SK-N-SH (cell line): ENCODE measurements around the gene GALNS. TPM values are rescaled to one million over a fixed set of nuclear protein-coding genes. Genes with fewer than 3 reads are reported as not detected.

Source experiments
- CTCF ChIA-PET: fragments of 300-600, 350-600 bp; formaldehyde crosslinking; extraction: SDS; loops from one replicate; lab custom pipeline; 2021; lab: Yijun Ruan, JAX
- POLR2A ChIA-PET: fragments of 350-600 bp; sonication (Branson Sonifier 250); formaldehyde crosslinking; extraction: SDS; loops from one replicate; lab custom pipeline; 2020; ENCODE audit warnings: antibody characterized with exemption, inconsistent platforms; lab: Yijun Ruan, JAX
- DNase-seq: peaks from one replicate; pipeline ENCODE4 v3.0.0; 2012
- H2AFZ ChIP-seq: fragments of 200-600 bp; sonication (generic); 2 replicates; pipeline ENCODE4 v1.8.1; 2016; ENCODE audit warnings: antibody characterized with exemption, mild to moderate bottlenecking, low read depth
- H3F3A ChIP-seq: fragments of 200-600 bp; sonication (generic); replicated peaks from 2 replicates; pipeline ENCODE3; 2016; ENCODE audit warnings: antibody characterized with exemption, mild to moderate bottlenecking; ENCODE audit not compliant: insufficient read depth
- H3K27ac ChIP-seq, 2 experiments: fragments of 200-500 bp in 1 of 2; fragments of 200-600 bp in 1 of 2; sonication (Bioruptor generic) in 1 of 2; sonication (generic), shearing (Covaris generic) in 1 of 2; 2 replicates each; pipeline versions ENCODE4 v1.5.1 to v1.6.1; 2014 to 2016; ENCODE audit warnings: low read depth in 2 of 2, inconsistent platforms in 1 of 2, low read length in 1 of 2, mild to moderate bottlenecking in 1 of 2, mixed read lengths in 1 of 2
- H3K27me3 ChIP-seq: fragments of 200-600 bp; sonication (generic), shearing (Covaris generic); 2 replicates; pipeline ENCODE4 v1.6.1; 2016; ENCODE audit warnings: mixed run types; ENCODE audit not compliant: insufficient read depth
- H3K36me3 ChIP-seq, 2 experiments: fragments of 200-500 bp in 1 of 2; fragments of 200-600 bp in 1 of 2; sonication (Bioruptor generic) in 1 of 2; sonication (generic) in 1 of 2; replicated peaks in 1 of 2; 2 replicates each; pipeline versions ENCODE3 to v1.5.1; 2014 to 2016; ENCODE audit warnings: low read length in 1 of 2, mild to moderate bottlenecking in 1 of 2; ENCODE audit not compliant: insufficient read depth in 2 of 2, control insufficient read depth in 1 of 2
- H3K4me1 ChIP-seq, 2 experiments: fragments of 200-500 bp in 1 of 2; fragments of 200-600 bp in 1 of 2; sonication (Bioruptor generic) in 1 of 2; sonication (generic), shearing (Covaris generic) in 1 of 2; 2 replicates each; pipeline versions ENCODE4 v1.5.1 to v1.6.1; 2014 to 2016; ENCODE audit warnings: low read depth in 1 of 2, low read length in 1 of 2, mixed run types in 1 of 2; ENCODE audit not compliant: insufficient read depth in 2 of 2, control insufficient read depth in 1 of 2
- H3K4me2 ChIP-seq: fragments of 200-600 bp; sonication (generic), shearing (Covaris generic); 2 replicates; pipeline ENCODE4 v1.6.1; 2017; ENCODE audit warnings: mixed run types
- H3K4me3 ChIP-seq, 2 experiments: fragments of 200-500 bp in 1 of 2; fragments of 200-600 bp in 1 of 2; sonication (Bioruptor generic) in 1 of 2; sonication (generic), shearing (Covaris generic) in 1 of 2; 2 replicates each; pipeline versions ENCODE4 v1.5.1 to v1.8.1; 2014 to 2016; ENCODE audit warnings: low read depth in 2 of 2, inconsistent platforms in 1 of 2, low read length in 1 of 2, mild to moderate bottlenecking in 1 of 2, mixed read lengths in 1 of 2, moderate library complexity in 1 of 2
- H3K79me2 ChIP-seq: fragments of 200-600 bp; sonication (generic); 2 replicates; pipeline ENCODE4 v1.8.1; 2017; ENCODE audit warnings: mild to moderate bottlenecking; ENCODE audit not compliant: insufficient read depth
- H3K9ac ChIP-seq: fragments of 200-600 bp; sonication (generic); 2 replicates; pipeline ENCODE4 v1.6.1; 2017; ENCODE audit warnings: mixed run types
- H3K9me2 ChIP-seq: fragments of 200-600 bp; sonication (generic); 2 replicates; pipeline ENCODE4 v1.6.1; 2017; ENCODE audit warnings: mixed run types
- H3K9me3 ChIP-seq: fragments of 200-600 bp; sonication (generic); 2 replicates; pipeline ENCODE4 v1.6.1; 2017; ENCODE audit warnings: mixed run types, mild to moderate bottlenecking, moderate library complexity
- H4K20me1 ChIP-seq: fragments of 200-600 bp; sonication (generic); 2 replicates; pipeline ENCODE4 v1.6.1; 2017; ENCODE audit warnings: mild to moderate bottlenecking, mixed run types; ENCODE audit not compliant: insufficient read depth
- CHD2 ChIP-seq: fragments of 150-350 bp; IDR thresholded peaks from 2 replicates; pipeline ENCODE4 v1.6.1; 2018; ENCODE audit warnings: low read length; ENCODE audit not compliant: partially characterized antibody
- EZH2phosphoT487 ChIP-seq: fragments of 200-600 bp; sonication (generic); IDR thresholded peaks from 2 replicates; pipeline ENCODE4 v1.6.1; 2017; ENCODE audit warnings: low read depth, mixed run types, mild to moderate bottlenecking, antibody characterized with exemption, moderate library complexity, borderline replicate concordance
- FOSL2 ChIP-seq: IDR thresholded peaks from 2 replicates; pipeline ENCODE4 v1.4.0; 2012; ENCODE audit warnings: low read depth, mild to moderate bottlenecking, moderate library complexity, borderline replicate concordance
- FOXJ3 ChIP-seq: sonication (generic); formaldehyde crosslinking; IDR thresholded peaks from 2 replicates; pipeline ENCODE4 v1.5.1; 2020; ENCODE audit warnings: mild to moderate bottlenecking, missing genetic modification reagents
- FOXM1 ChIP-seq: IDR thresholded peaks from 2 replicates; pipeline ENCODE4 v1.4.0; 2012; ENCODE audit warnings: low read depth, mild to moderate bottlenecking
- GABPA ChIP-seq: IDR thresholded peaks from 2 replicates; pipeline ENCODE4 v1.4.0; 2012; ENCODE audit warnings: low read depth, mild to moderate bottlenecking
- RAD21 ChIP-seq: IDR thresholded peaks from 2 replicates; pipeline ENCODE4 v1.6.1; 2012; ENCODE audit warnings: mild to moderate bottlenecking, low read length
- TAF1 ChIP-seq: IDR thresholded peaks from 2 replicates; pipeline ENCODE4 v1.6.1; 2012; ENCODE audit warnings: low read depth, mild to moderate bottlenecking, low read length, moderate library complexity, borderline replicate concordance
- TCF12 ChIP-seq: IDR thresholded peaks from 2 replicates; pipeline ENCODE4 v1.4.0; 2012
- TEAD4 ChIP-seq: IDR thresholded peaks from 2 replicates; pipeline ENCODE4 v1.4.0; 2012; ENCODE audit warnings: mild to moderate bottlenecking, borderline replicate concordance; ENCODE audit not compliant: insufficient read depth
- WGBS: methylation state at CpG from one replicate; pipeline ENCODE4 v1.1.6; 2017; ENCODE audit warnings: low lambda C conversion rate; 5-methylcytosine and 5-hydroxymethylcytosine counted together
- polyA plus RNA-seq, 3 experiments: library from polyadenylated mRNA; depleted of rRNA; stranded (reverse); fragments of >200 nt; gene quantifications; 2 replicates each; pipeline ENCODE4 v1.2.3, GENCODE V29; 2012
- TF ChIP-seq, protein P1 (sequence below): IDR thresholded peaks from 2 replicates; pipeline ENCODE4; 2012
- TF ChIP-seq, protein P2 (sequence below): IDR thresholded peaks from 2 replicates; pipeline ENCODE4 v1.4.0; 2012; ENCODE audit warnings: low read depth

GALNS gene
- polyA plus RNA-seq, 1 of the 3 experiments (the other 2 are of a cell fraction): 16.5 TPM

DNA sequence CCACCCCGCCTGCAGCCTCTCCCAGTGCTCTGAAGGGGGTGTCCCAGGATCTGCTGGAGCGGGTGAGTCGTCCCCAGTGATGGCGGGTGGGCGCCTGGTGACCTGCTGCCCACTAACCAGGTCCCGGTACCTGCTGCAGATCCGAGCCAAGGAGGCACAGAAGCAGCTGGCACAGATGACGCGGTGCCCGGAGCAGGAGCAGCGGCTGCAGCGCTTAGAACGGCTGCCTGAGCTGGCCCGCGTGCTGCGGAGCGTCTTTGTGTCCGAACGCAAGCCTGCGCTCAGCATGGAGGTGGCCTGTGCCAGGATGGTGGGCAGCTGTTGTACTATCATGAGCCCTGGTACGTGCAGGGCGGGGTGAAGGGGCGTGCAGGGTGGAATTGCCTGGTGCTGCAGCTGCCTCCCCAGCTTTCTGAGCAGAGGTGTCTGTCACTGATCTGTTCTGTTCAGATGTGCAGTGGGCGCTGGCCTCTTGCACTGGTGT lies 49.6 kb downstream of the GALNS start:
- H3K36me3 ChIP-seq: peaks cover 0 to 32% of the 10 kb centered on the region in 2 experiments
- ChIA-PET POLR2A (no interaction called here), CTCF (interaction anchor here (2.0 kb wide), 1 partner anchor 9 kb away, joined by 12 read pairs; no protein-coding TSS in a partner anchor)
- H4K20me1 ChIP-seq: peaks cover 25% of the 10 kb centered on the region
- WGBS: 100% methylated on average over 12 of the region's 24 CpGs
- H3K4me3 ChIP-seq: no peak overlapping the region
- peaks cover 18% of the 10 kb centered on the region for H3F3A ChIP-seq
- H3K9me2 ChIP-seq: no peaks in the 10 kb centered on the region
- TF ChIP-seq CHD2 (no peak), GABPA (no peak), RAD21 (no peak), TEAD4 (no peak), TCF12 (no peak)
- no peak for DNase-seq
- peaks cover 10 to 33% of the 10 kb centered on the region in 2 experiments; a peak in 2 of 4 replicates for H3K4me1 ChIP-seq
- H3K27me3 ChIP-seq: no peaks in the 10 kb centered on the region
- no peak overlapping the region for H3K9ac ChIP-seq
- no peak overlapping the region for H3K27ac ChIP-seq
- no peaks in the 10 kb centered on the region for H3K9me3 ChIP-seq
- no peak overlapping the region for H2AFZ ChIP-seq
- peaks cover 36% of the 10 kb centered on the region for H3K79me2 ChIP-seq
- H3K4me2 ChIP-seq: no peak overlapping the region

DNA sequence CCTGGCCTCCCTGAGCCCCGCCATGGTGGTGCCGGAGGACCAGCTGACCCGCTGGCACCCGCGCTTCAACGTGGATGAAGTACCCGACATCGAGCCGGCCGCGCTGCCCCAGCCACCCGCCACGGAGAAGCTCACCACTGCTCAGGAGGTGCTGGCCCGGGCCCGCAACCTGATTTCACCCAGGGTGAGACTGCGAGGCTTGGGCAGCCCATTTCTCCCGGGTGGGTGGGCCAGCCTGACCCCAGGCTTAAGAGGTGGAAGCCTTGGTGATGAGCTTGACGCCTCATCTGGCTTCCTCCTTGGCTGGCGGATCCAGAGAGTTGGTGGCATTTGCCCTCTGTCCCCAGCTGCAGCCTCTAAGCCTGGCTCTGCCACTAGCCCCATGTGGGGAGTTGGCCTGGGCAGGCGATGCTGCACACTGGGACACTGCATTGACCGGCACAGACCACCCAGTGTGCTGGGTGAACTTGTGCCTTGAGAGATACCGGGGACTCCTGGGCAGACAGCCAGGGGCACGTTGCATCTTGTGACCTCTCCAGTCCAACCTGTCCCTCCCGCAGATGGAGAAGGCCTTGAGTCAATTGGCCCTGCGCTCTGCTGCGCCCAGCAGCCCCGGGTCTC lies 50.1 kb downstream of the GALNS start:
- no peak overlapping the region for H3K4me3 ChIP-seq
- H3K4me2 ChIP-seq: no peak overlapping the region
- no peak for TF ChIP-seq FOXM1
- no peak for TF ChIP-seq EZH2phosphoT487
- TF ChIP-seq, all 33 proteins: peak for 0
- H2AFZ ChIP-seq: no peak overlapping the region
- H3K4me1 ChIP-seq: peaks cover 10 to 33% of the 10 kb centered on the region in 2 experiments; a peak in 2 of 4 replicates
- H3K36me3 ChIP-seq: peaks cover 0 to 32% of the 10 kb centered on the region in 2 experiments
- H3K79me2 ChIP-seq: peaks cover 36% of the 10 kb centered on the region
- ChIA-PET POLR2A (no interaction called here), CTCF (interaction anchor here (2.0 kb wide), 1 partner anchor 9 kb away, joined by 12 read pairs; no protein-coding TSS in a partner anchor)
- DNase-seq: no peak
- no peaks in the 10 kb centered on the region for H3K27me3 ChIP-seq
- H3K9me3 ChIP-seq: no peaks in the 10 kb centered on the region
- 86% methylated on average over 3 of the region's 27 CpGs for WGBS
- H3F3A ChIP-seq: peaks cover 18% of the 10 kb centered on the region
- H4K20me1 ChIP-seq: peaks cover 25% of the 10 kb centered on the region
- H3K9ac ChIP-seq: no peak overlapping the region
- H3K9me2 ChIP-seq: no peaks in the 10 kb centered on the region
- no peak overlapping the region for H3K27ac ChIP-seq

DNA sequence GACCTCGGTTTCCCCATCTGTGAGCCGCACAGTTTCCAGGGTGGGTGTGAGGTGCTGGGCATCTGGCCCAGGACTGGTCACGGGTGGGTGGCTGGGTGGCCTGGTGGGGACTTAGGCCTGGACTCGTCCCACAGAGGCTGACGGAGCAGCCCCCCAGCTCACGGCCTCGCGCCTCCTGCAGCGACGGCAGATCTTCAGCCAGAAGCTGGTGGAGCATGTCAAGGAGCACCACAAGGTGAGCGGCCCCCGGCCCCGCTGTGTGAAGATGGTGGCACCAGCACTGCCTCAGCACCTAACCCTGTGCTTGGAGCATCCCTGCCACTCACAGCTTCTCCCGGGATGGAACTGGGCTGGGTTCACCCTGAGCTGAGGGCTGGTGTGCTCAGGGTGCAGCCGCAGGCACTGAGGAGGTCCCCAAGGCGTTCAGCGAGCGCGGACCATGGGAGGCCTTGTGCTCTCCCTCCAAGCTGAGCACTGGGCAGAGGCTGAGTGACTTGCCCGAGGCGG lies 50.8 kb downstream of the GALNS start:
- H2AFZ ChIP-seq: no peak overlapping the region
- DNase-seq: no peak
- H3K4me3 ChIP-seq: no peak overlapping the region
- H3F3A ChIP-seq: peaks cover 18% of the 10 kb centered on the region
- no peak overlapping the region for H3K27ac ChIP-seq
- no peak overlapping the region for H3K4me2 ChIP-seq
- H3K9me3 ChIP-seq: no peaks in the 10 kb centered on the region
- H3K4me1 ChIP-seq: peaks cover 10 to 31% of the 10 kb centered on the region in 2 experiments; a peak in 2 of 4 replicates
- no peak overlapping the region for H3K9ac ChIP-seq
- no peaks in the 10 kb centered on the region for H3K27me3 ChIP-seq
- H3K79me2 ChIP-seq: peaks cover 33% of the 10 kb centered on the region
- CTCF ChIA-PET: interaction anchor here (1.8 to 2.0 kb wide), 2 partner anchors 10 to 361 kb away, joined by 4 to 12 read pairs; no protein-coding TSS in a partner anchor
- TF ChIP-seq TAF1: no peak
- no peak for TF ChIP-seq FOXJ3 (CRISPR knock-in tag)
- TF ChIP-seq, protein P1, sequence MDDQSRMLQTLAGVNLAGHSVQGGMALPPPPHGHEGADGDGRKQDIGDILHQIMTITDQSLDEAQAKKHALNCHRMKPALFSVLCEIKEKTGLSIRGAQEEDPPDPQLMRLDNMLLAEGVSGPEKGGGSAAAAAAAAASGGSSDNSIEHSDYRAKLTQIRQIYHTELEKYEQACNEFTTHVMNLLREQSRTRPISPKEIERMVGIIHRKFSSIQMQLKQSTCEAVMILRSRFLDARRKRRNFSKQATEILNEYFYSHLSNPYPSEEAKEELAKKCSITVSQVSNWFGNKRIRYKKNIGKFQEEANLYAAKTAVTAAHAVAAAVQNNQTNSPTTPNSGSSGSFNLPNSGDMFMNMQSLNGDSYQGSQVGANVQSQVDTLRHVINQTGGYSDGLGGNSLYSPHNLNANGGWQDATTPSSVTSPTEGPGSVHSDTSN: no peak
- TF ChIP-seq FOSL2: no peak
- TF ChIP-seq, protein P2, sequence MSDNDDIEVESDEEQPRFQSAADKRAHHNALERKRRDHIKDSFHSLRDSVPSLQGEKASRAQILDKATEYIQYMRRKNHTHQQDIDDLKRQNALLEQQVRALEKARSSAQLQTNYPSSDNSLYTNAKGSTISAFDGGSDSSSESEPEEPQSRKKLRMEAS: no peak
- TF ChIP-seq, all 33 proteins: peak for 0
- WGBS: 98% methylated on average over 18 of the region's 21 CpGs
- POLR2A ChIA-PET: no interaction called here
- H3K36me3 ChIP-seq: peaks cover 0 to 32% of the 10 kb centered on the region in 2 experiments
- no peaks in the 10 kb centered on the region for H3K9me2 ChIP-seq
- peaks cover 23% of the 10 kb centered on the region for H4K20me1 ChIP-seq
